PC-3 (cell line): ENCODE measurements around the gene MLPH. TPM values are rescaled to one million over a fixed set of nuclear protein-coding genes. Genes with fewer than 3 reads are reported as not detected.

Experiments used
- ATAC-seq: fragments of 200-7000 bp; cut with Tn5 transposase; 2 replicates; pipeline ENCODE4 v1.9.1; 2020; ENCODE audit warnings: mild to moderate bottlenecking, moderate library complexity
- BruUV-seq: library from RNA; stranded (reverse); fragments of 400-500 nt; replicated peaks from 2 replicates; lab custom pipeline; 2021; lab: Mats Ljungman, UMichigan
- CTCF ChIA-PET: fragments of 300-600 bp; sonication (Branson Sonifier 250); formaldehyde crosslinking; loops from one replicate; lab custom pipeline; 2022; ENCODE audit warnings: antibody characterized with exemption; lab: Charles Lee
- POLR2A ChIA-PET: fragments of 300-600 bp; sonication (Branson Sonifier 250); formaldehyde crosslinking; loops from one replicate; lab custom pipeline; 2022; ENCODE audit warnings: antibody characterized with exemption; ENCODE audit not compliant: unreplicated experiment; lab: Charles Lee
- DNase-seq: peaks from one replicate; pipeline ENCODE4 v3.0.0-alpha.2; 2015
- H2AFZ ChIP-seq: fragments of 300-600 bp; sonication (generic); 2 replicates; pipeline ENCODE4 v1.6.0; 2016; ENCODE audit warnings: antibody characterized with exemption, low read length
- H3F3A ChIP-seq: fragments of 300-600 bp; sonication (generic); one replicate; pipeline ENCODE4 v1.6.0; 2017; ENCODE audit warnings: antibody characterized with exemption, low read length, control low read depth, mild to moderate bottlenecking; ENCODE audit not compliant: unreplicated experiment
- H3K27ac ChIP-seq: fragments of 300-600 bp; sonication (generic); 2 replicates; pipeline ENCODE4 v1.5.1; 2016; ENCODE audit warnings: mild to moderate bottlenecking, low read length
- H3K27me3 ChIP-seq: fragments of 300-600 bp; sonication (generic); 2 replicates; pipeline ENCODE4 v1.6.1; 2016; ENCODE audit warnings: low read length, mixed read lengths
- H3K36me3 ChIP-seq: fragments of 300-600 bp; sonication (generic); 2 replicates; pipeline ENCODE4 v1.6.1; 2016; ENCODE audit warnings: low read depth, mixed run types, low read length, mixed read lengths
- H3K4me1 ChIP-seq: fragments of 300-600 bp; sonication (generic); 2 replicates; pipeline ENCODE4 v1.5.1; 2016; ENCODE audit warnings: low read length; ENCODE audit not compliant: insufficient read depth
- H3K4me2 ChIP-seq: fragments of 300-600 bp; sonication (generic); 2 replicates; pipeline ENCODE4 v1.6.0; 2016; ENCODE audit warnings: low read length
- H3K4me3 ChIP-seq: fragments of 300-600 bp; sonication (generic); 2 replicates; pipeline ENCODE4 v1.5.1; 2016; ENCODE audit warnings: mild to moderate bottlenecking, low read length, mixed read lengths
- H3K79me2 ChIP-seq: fragments of 300-600 bp; sonication (generic); 2 replicates; pipeline ENCODE4 v1.6.1; 2017; ENCODE audit warnings: low read length, mixed read lengths
- H3K9ac ChIP-seq: fragments of 300-600 bp; sonication (generic); 2 replicates; pipeline ENCODE4 v1.6.0; 2016; ENCODE audit warnings: mild to moderate bottlenecking, low read length
- H3K9me2 ChIP-seq: fragments of 300-600 bp; sonication (generic); replicated peaks from 2 replicates; pipeline ENCODE4 v1.6.1; 2016; ENCODE audit warnings: mixed run types, low read length, mixed read lengths
- H3K9me3 ChIP-seq: fragments of 300-600 bp; sonication (generic); 2 replicates; pipeline ENCODE4 v1.6.1; 2016; ENCODE audit warnings: low read length, mixed read lengths
- H4K20me1 ChIP-seq: fragments of 300-600 bp; sonication (generic); 2 replicates; pipeline ENCODE4 v1.6.1; 2016; ENCODE audit warnings: low read length, mixed read lengths
- CTCF ChIP-seq: fragments of 300-600 bp; sonication (generic); conservative IDR thresholded peaks from 2 replicates; pipeline ENCODE4 v1.5.1; 2017; ENCODE audit warnings: antibody characterized with exemption, low read depth, mild to moderate bottlenecking, low read length
- EZH2 ChIP-seq: fragments of 300-600 bp; sonication (generic); IDR thresholded peaks from one replicate; pipeline ENCODE4 v1.6.1; 2017; ENCODE audit warnings: antibody characterized with exemption, mild to moderate bottlenecking, low read length; ENCODE audit not compliant: unreplicated experiment
- EZH2phosphoT487 ChIP-seq: fragments of 300-600 bp; sonication (generic); IDR thresholded peaks from 2 replicates; pipeline ENCODE4 v1.6.1; 2018; ENCODE audit warnings: mild to moderate bottlenecking, antibody characterized with exemption, low read length, borderline replicate concordance
- intact Hi-C: fragments of 100-400 bp; cut with micrococcal nuclease; formaldehyde crosslinking; loops from 2 replicates; pipeline ENCODE4 v1.9.0; 2023
- total RNA-seq: library from RNA; depleted of rRNA; stranded (reverse); fragments of >200 nt; gene quantifications from 2 replicates; pipeline ENCODE4 v1.2.3, GENCODE V29; 2014

Gene MLPH
- total RNA-seq, 1 experiment from 2014 or later = 201 TPM

DNA sequence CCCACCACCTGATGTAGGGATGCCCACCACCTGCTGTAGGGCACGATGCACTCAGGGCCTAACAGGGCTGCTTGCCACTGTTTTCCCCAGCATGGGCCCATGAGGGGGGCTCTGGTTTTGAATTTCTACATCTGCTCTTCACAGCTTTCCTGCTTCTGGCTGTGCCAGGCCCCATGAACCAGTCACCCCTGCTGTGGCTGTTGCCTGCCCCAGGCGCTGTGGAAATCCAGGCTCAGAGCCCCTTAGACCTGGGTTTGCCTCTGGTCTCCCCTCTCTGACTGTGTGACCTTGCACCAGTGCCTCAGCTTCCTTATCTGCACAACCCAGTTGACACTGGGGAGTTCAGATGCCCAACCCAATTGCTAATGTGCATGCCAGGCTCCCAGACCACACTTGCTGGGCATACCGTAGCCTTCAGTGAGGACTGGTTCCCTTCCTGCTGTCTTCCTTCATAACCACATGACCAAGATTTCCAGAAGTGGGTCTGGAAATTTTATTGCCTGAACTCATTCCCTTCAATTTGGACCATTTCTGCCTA, 6.0 kb upstream of the MLPH start:
- Histone ChIP-seq H3F3A (peaks cover 3% of the 10 kb centered on the region), H3K79me2 (peaks cover 27% of the 10 kb centered on the region), H3K27ac (no peak overlapping the region), H3K9ac (no peak overlapping the region), H4K20me1 (no peaks in the 10 kb centered on the region), H3K27me3 (no peaks in the 10 kb centered on the region), H3K4me3 (no peak overlapping the region), H3K36me3 (no peaks in the 10 kb centered on the region), H2AFZ (no peak overlapping the region), H3K9me3 (no peaks in the 10 kb centered on the region), H3K4me2 (no peak overlapping the region), H3K9me2 (no peaks in the 10 kb centered on the region), H3K4me1 (peaks cover 45% of the 10 kb centered on the region)
- CTCF ChIA-PET = no interaction called here
- ATAC-seq = no peak
- DNase-seq = no peak
- no peak for TF ChIP-seq CTCF
- no peak for TF ChIP-seq EZH2phosphoT487
- TF ChIP-seq EZH2 = no peak
- intact Hi-C loops = no loop called here
- POLR2A ChIA-PET = interaction anchor here (0.7 kb wide), 1 partner anchor 51 kb away, joined by 3 read pairs; no protein-coding TSS in a partner anchor
- no TSS peak for BruUV-seq

DNA sequence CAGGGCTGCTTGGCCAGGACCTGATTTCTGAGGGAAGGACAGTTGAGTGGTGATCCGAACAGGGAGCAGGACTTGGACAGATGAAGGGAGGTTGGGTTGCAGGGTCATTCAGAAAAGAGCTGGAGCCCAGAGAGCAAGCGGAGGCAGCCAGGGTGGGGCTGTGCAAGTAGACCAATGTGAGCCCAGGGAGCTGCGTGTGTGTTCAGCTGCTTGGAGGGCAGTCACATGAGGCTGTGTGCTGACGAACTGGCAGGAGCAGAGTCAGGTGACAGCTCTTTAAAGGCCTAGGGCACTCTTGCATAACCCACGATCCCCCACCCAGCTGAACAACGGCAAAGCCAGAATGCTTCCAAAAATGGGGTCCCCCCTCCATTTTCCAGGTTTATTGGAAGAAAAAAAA, 4.6 kb upstream of the MLPH start:
- intact Hi-C loops = no loop called here

More for the DNA sequence above, 4.6 kb upstream of the MLPH start:
- peak overlapping the region; percentile 58 for H3K9ac ChIP-seq
- no peaks in the 10 kb centered on the region for H3K9me3 ChIP-seq
- no peaks in the 10 kb centered on the region for H4K20me1 ChIP-seq
- TF ChIP-seq EZH2 (no peak), CTCF (no peak), EZH2phosphoT487 (no peak)
- peaks cover 38% of the 10 kb centered on the region for H3K4me1 ChIP-seq
- H3K36me3 ChIP-seq = no peaks in the 10 kb centered on the region
- no peaks in the 10 kb centered on the region for H3K9me2 ChIP-seq
- BruUV-seq = no TSS peak
- H2AFZ ChIP-seq = no peak overlapping the region
- peak overlapping the region; percentile 98 for H3K27ac ChIP-seq
- ChIA-PET POLR2A (no interaction called here), CTCF (no interaction called here)
- no peaks in the 10 kb centered on the region for H3K27me3 ChIP-seq
- H3K4me3 ChIP-seq = no peak overlapping the region
- H3F3A ChIP-seq = peaks cover 3% of the 10 kb centered on the region
- ATAC-seq (no peak), DNase-seq (no peak)
- no peak overlapping the region for H3K4me2 ChIP-seq
- peaks cover 41% of the 10 kb centered on the region for H3K79me2 ChIP-seq
